HG03469 (cell line): ENCODE results near the gene MNS1.
"Not testable (repeated sequence)": the region's sequence is repeated elsewhere in the genome, so short reads cannot be mapped to it uniquely, and the experiment has no call there.

Experiments used
- ATAC-seq: cut with Tn5 transposase; IDR thresholded peaks from one replicate; pipeline ENCODE4 v1.9.1; 2021; ENCODE audit warnings: mild to moderate bottlenecking, moderate library complexity, moderate number of reproducible peaks; ENCODE audit not compliant: unreplicated experiment

The MNS1 gene

DNA sequence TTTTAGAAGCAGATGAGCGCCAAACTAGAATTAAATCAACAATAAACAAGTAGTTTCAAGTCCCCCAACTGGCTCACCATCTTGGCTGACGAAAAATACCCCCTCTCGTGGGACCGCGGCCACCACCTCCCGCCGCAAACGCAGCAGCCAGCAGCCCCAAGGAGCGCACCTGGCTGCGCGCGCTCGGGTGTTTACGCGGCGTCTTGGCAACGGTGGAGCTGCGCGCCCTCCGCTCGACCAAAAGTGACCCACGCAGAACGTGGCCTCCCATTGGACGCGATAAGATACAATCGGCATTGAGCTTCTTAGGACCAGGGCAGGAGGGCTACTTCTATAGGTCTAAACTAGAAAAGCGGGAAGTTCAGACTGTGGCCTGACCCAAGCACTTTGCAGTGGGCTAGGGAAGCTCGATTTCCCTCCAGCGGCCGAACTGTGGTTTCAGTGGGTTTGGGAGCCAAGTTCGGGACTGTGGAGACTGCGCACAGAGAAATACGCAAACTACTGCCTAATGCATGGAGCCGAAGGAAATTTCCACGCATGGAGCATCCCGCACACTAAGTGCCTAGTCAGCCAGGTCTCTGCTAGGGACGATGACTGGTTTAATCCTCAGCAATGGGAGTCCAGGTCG is at the start of gene MNS1:
Gene MNS1, minus strand, starts transcription at position 245 of the 628 bp plus-strand sequence. Its CDS starts 165 bp downstream, at position 80.
- ATAC-seq: peak; percentile 97

- ATAC-seq: no peak
Observed at GRCh38 chr15:56496635-56497034, 31.7 kb upstream of the MNS1 start.

GRCh38 chr15:56495533-56495932 is 30.6 kb upstream of the MNS1 start:
- no peak for ATAC-seq

GRCh38 chr15:56495053-56495452 is 30.1 kb upstream of the MNS1 start:
- no peak for ATAC-seq

- ATAC-seq: no peak
Observed at GRCh38 chr15:56492791-56493555, 28.0 kb upstream of the MNS1 start.

GRCh38 chr15:56492236-56492635 is 27.3 kb upstream of the MNS1 start:
- no peak for ATAC-seq

DNA sequence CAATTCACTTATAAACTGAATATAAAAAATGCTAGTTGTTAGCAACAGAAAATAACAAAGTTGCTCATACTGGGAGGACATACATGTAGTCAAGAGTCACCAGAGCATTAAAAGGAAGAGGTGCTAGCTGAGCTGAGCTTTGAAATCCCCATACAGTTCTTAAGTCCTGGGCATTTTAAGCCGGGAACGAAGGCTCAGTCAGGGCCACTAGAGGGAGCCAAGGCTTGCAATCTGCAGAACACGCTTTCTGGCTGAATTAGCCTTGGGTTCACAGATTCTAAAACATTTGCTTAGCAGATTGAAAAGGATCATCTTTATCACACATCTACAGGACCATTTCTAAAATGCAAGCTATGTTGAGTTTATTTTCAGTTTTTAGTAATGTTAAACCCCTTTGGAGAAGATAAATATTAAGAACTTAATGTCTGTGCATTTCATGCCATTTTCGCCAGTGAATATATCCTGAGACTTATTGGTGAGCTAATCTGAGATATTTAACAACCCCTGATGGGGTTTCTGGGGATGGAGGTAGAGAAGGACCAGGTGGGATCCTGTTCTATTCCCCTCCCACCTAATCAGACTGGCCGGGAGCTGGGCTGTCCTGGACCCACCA is 26.3 kb upstream of the MNS1 start:
- ATAC-seq: peak; percentile 58

DNA sequence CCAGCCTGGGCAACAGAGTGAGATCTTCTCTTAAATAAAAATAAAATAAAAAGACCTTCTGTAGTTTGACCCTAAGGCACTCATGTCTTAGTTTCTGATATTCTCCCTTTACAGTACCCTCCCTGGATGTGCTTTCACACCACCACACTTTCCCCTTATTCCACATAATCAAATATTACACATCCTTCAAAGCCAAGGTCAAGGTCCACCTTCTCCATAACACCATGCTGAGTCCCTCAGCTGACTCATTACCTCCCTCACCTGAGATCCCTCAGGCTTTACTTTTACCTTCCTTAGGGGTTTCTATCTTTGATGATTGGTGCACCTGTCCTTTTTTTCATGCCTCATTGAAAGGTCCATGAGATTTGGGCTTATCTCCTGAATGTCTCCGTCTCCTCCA is 25.5 kb upstream of the MNS1 start:
- no peak for ATAC-seq

GRCh38 chr15:56486206-56486605 is 21.3 kb upstream of the MNS1 start:
- ATAC-seq: not testable (repeated sequence)

GRCh38 chr15:56485426-56485825 is 20.5 kb upstream of the MNS1 start:
- not testable (repeated sequence) for ATAC-seq

DNA sequence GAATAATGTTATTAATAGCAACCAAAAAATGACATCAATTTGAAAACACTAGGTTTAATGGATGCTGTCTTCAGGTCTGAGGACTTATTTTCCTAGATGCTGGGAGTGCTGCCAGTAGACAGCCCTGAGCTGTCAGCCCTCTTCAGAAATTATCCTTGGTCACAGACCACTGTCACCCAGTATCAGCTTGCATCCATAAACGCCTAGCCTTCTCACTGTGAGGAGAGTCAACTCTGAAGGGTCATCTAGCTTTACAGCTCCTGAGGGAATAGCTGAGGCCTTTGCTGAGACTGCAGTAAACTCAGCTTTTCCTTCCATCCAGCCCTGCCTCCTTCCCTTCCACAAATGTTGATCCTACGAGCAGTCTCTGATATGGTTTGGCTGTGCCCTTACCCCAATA is 19.4 kb upstream of the MNS1 start:
- no peak for ATAC-seq

GRCh38 chr15:56475351-56475750 is 10.4 kb upstream of the MNS1 start:
- no peak for ATAC-seq

DNA sequence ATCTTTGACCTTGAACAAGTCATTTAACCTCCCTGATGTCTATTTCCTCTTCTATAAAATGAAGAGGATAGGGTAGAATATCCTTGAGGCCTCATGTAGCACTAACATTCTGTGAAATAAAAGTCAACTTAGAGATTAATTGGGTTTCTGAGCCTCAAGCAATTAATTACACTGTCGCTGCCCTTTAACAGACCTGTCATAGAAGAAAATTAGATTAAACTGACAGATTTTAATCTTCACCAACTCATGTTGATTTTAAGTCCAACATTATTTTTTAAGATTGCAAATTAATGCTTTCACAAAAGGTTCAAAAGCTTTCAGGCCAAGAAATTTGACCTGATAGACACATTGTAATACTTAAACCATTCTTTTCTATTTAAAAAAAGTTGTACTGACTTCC is 8.1 kb upstream of the MNS1 start:
- ATAC-seq: no peak

- no peak for ATAC-seq
Observed at GRCh38 chr15:56472278-56472677, 7.3 kb upstream of the MNS1 start.

GRCh38 chr15:56471440-56472069 is 6.6 kb upstream of the MNS1 start:
- ATAC-seq: no peak

- ATAC-seq: no peak
Observed at GRCh38 chr15:56469483-56469882, 4.5 kb upstream of the MNS1 start.

- peak; percentile 45 for ATAC-seq
Observed at GRCh38 chr15:56468401-56468800, 3.5 kb upstream of the MNS1 start.

- ATAC-seq: no peak
Observed at GRCh38 chr15:56467616-56468015, 2.7 kb upstream of the MNS1 start.

DNA sequence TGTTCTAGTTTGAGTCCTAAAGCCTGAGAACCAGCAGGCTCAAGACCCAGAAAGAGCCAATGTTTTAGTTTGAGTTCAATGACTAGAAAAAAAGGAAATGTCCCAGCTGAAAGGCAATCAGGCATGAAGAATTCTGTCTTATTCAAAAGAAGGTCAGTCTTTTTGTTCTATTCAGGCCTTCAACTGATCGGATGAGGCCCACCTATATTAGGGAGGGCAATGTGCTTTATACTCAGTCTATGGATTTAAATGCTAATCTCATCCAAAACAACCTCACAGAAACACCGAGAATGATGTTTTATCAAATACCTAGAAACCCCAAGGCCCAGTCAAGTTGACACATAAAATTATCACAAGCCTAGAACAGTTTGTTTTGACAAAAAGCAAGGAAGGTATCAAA is 4.0 kb downstream of the MNS1 start:
- no peak for ATAC-seq

GRCh38 chr15:56460071-56460470 is 4.9 kb downstream of the MNS1 start:
- ATAC-seq: no peak

- ATAC-seq: no peak
Observed at GRCh38 chr15:56459096-56459495, 5.8 kb downstream of the MNS1 start.

DNA sequence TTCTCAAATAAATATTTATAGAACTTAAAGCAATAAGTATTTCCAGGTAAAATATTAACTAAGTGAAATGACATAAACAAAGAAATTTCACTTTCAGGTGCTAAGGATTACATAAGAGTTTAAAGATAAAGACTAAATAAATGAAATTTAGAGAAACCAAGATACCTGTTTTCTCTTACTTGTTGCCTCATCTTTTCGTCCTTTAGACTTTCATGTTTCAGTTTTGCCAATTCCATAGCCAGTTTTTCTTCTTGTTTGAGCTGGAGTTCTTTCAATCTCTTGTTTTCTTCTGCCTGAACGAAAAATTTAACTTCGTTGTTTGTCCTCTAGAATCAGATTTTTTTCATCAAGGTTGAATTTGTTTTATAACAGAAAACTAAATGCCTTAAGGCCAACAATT is 8.7 kb downstream of the MNS1 start:
- ATAC-seq: no peak
